Loucy (cell line): ENCODE results near the gene SLC35F1.

Source experiments
- H2AFZ ChIP-seq: fragments of 200-600 bp; sonication (generic); 2 replicates; pipeline ENCODE4 v1.6.0; 2016; ENCODE audit warnings: antibody characterized with exemption, mild to moderate bottlenecking, low read length, moderate library complexity
- H3F3A ChIP-seq: fragments of 200-600 bp; 2 replicates; pipeline ENCODE4 v1.6.0; 2016; ENCODE audit warnings: antibody characterized with exemption, low read depth, mild to moderate bottlenecking
- H3K27me3 ChIP-seq: fragments of 200-600 bp; sonication (generic); 2 replicates; pipeline ENCODE4 v1.6.1; 2014; ENCODE audit warnings: low read length, mild to moderate bottlenecking; ENCODE audit not compliant: insufficient read depth, poor library complexity, severe bottlenecking
- H3K36me3 ChIP-seq: fragments of 200-600 bp; sonication (generic); 2 replicates; pipeline ENCODE4 v1.6.1; 2016; ENCODE audit warnings: low read length; ENCODE audit not compliant: insufficient read depth
- H3K4me1 ChIP-seq: fragments of 200-600 bp; sonication (generic); 2 replicates; pipeline ENCODE4 v1.5.1; 2014; ENCODE audit warnings: low read length, mild to moderate bottlenecking; ENCODE audit not compliant: insufficient read depth, poor library complexity, severe bottlenecking
- H3K4me2 ChIP-seq: fragments of 200-600 bp; sonication (generic); 2 replicates; pipeline ENCODE4 v1.6.0; 2014; ENCODE audit warnings: antibody characterized with exemption, low read length, low read depth, mild to moderate bottlenecking; ENCODE audit not compliant: poor library complexity, severe bottlenecking
- H3K4me3 ChIP-seq: fragments of 200-600 bp; sonication (generic); 2 replicates; pipeline ENCODE4 v1.5.1; 2014; ENCODE audit warnings: low read length, mild to moderate bottlenecking, mixed read lengths; ENCODE audit not compliant: poor library complexity, severe bottlenecking
- H3K79me2 ChIP-seq: fragments of 200-600 bp; sonication (generic); 2 replicates; pipeline ENCODE4 v1.6.1; 2014; ENCODE audit warnings: low read length; ENCODE audit not compliant: insufficient read depth
- H3K9ac ChIP-seq: fragments of 200-600 bp; sonication (generic); 2 replicates; pipeline ENCODE4 v1.6.0; 2014; ENCODE audit warnings: mild to moderate bottlenecking, low read depth, low read length, moderate library complexity; ENCODE audit not compliant: poor library complexity, severe bottlenecking
- H3K9me2 ChIP-seq: fragments of 200-600 bp; sonication (generic); replicated peaks from 2 replicates; pipeline ENCODE4 v1.6.1; 2016; ENCODE audit warnings: low read depth, low read length, mixed read lengths
- H3K9me3 ChIP-seq: fragments of 200-600 bp; sonication (generic); 2 replicates; pipeline ENCODE4 v1.6.1; 2014; ENCODE audit warnings: mild to moderate bottlenecking, antibody characterized with exemption, low read length, low read depth; ENCODE audit not compliant: insufficient read depth
- H4K20me1 ChIP-seq: fragments of 200-600 bp; sonication (generic); 2 replicates; pipeline ENCODE4 v1.6.0; 2014; ENCODE audit warnings: antibody characterized with exemption, low read length, mild to moderate bottlenecking; ENCODE audit not compliant: insufficient read depth, poor library complexity, severe bottlenecking
- CTCF ChIP-seq: fragments of 200-600 bp; sonication (generic); conservative IDR thresholded peaks from 2 replicates; pipeline ENCODE4 v1.5.1; 2014; ENCODE audit warnings: mild to moderate bottlenecking, antibody characterized with exemption, low read length
- EZH2phosphoT487 ChIP-seq: fragments of 200-600 bp; IDR thresholded peaks from 2 replicates; pipeline ENCODE4 v1.6.1; 2018; ENCODE audit warnings: antibody characterized with exemption, mild to moderate bottlenecking, moderate library complexity, borderline replicate concordance

SLC35F1 gene

GRCh38 chr6:118306392-118307238 lies 399.6 kb downstream of the SLC35F1 start:
- Histone ChIP-seq H2AFZ (no peak overlapping the region), H3K4me3 (no peak overlapping the region), H3K79me2 (no peaks in the 10 kb centered on the region), H4K20me1 (no peaks in the 10 kb centered on the region), H3K36me3 (no peaks in the 10 kb centered on the region), H3K9me2 (0 out of 2 replicates have a peak, but pooled peaks cover 4% of the 10 kb centered on the region), H3K9me3 (no peaks in the 10 kb centered on the region), H3K4me2 (no peak overlapping the region), H3F3A (no peaks in the 10 kb centered on the region), H3K9ac (no peak overlapping the region), H3K27me3 (no peaks in the 10 kb centered on the region), H3K4me1 (no peaks in the 10 kb centered on the region)
- no peak for TF ChIP-seq EZH2phosphoT487
- TF ChIP-seq CTCF: no peak

- H3K4me2 ChIP-seq: no peak overlapping the region
- no peaks in the 10 kb centered on the region for H3K4me1 ChIP-seq
- H3K27me3 ChIP-seq: no peaks in the 10 kb centered on the region
- no peak overlapping the region for H3K4me3 ChIP-seq
- 0 out of 2 replicates have a peak, but pooled peaks cover 4% of the 10 kb centered on the region for H3K9me2 ChIP-seq
- no peaks in the 10 kb centered on the region for H3K9me3 ChIP-seq
- H4K20me1 ChIP-seq: no peaks in the 10 kb centered on the region
- no peaks in the 10 kb centered on the region for H3F3A ChIP-seq
- no peak overlapping the region for H3K9ac ChIP-seq
- no peaks in the 10 kb centered on the region for H3K79me2 ChIP-seq
- H2AFZ ChIP-seq: no peak overlapping the region
- TF ChIP-seq EZH2phosphoT487 (no peak), CTCF (no peak)
- H3K36me3 ChIP-seq: no peaks in the 10 kb centered on the region
Measured at GRCh38 chr6:118307581-118307980, 400.5 kb downstream of the SLC35F1 start.

- no peak overlapping the region for H3K4me3 ChIP-seq
- H2AFZ ChIP-seq: no peak overlapping the region
- no peaks in the 10 kb centered on the region for H3K36me3 ChIP-seq
- no peaks in the 10 kb centered on the region for H3F3A ChIP-seq
- TF ChIP-seq EZH2phosphoT487: no peak
- TF ChIP-seq CTCF: no peak
- H3K9ac ChIP-seq: no peak overlapping the region
- no peaks in the 10 kb centered on the region for H3K9me3 ChIP-seq
- no peaks in the 10 kb centered on the region for H3K79me2 ChIP-seq
- H3K27me3 ChIP-seq: no peaks in the 10 kb centered on the region
- H3K9me2 ChIP-seq: 0 out of 2 replicates have a peak, but pooled peaks cover 4% of the 10 kb centered on the region
- H3K4me2 ChIP-seq: no peak overlapping the region
- H3K4me1 ChIP-seq: no peaks in the 10 kb centered on the region
- H4K20me1 ChIP-seq: no peaks in the 10 kb centered on the region
Measured at GRCh38 chr6:118309337-118310093, 402.5 kb downstream of the SLC35F1 start.
